HG02840 (cell line): ENCODE data around the gene KIF9.
"Not testable (repeated sequence)": the region's sequence is repeated elsewhere in the genome, so short reads cannot be mapped to it uniquely, and the experiment has no call there.

Experiments
- ATAC-seq: cut with Tn5 transposase; IDR thresholded peaks from one replicate; pipeline ENCODE4 v1.9.1; 2021; ENCODE audit warnings: mild to moderate bottlenecking, moderate library complexity, moderate number of reproducible peaks; ENCODE audit not compliant: unreplicated experiment, low FRiP score

KIF9 gene

DNA sequence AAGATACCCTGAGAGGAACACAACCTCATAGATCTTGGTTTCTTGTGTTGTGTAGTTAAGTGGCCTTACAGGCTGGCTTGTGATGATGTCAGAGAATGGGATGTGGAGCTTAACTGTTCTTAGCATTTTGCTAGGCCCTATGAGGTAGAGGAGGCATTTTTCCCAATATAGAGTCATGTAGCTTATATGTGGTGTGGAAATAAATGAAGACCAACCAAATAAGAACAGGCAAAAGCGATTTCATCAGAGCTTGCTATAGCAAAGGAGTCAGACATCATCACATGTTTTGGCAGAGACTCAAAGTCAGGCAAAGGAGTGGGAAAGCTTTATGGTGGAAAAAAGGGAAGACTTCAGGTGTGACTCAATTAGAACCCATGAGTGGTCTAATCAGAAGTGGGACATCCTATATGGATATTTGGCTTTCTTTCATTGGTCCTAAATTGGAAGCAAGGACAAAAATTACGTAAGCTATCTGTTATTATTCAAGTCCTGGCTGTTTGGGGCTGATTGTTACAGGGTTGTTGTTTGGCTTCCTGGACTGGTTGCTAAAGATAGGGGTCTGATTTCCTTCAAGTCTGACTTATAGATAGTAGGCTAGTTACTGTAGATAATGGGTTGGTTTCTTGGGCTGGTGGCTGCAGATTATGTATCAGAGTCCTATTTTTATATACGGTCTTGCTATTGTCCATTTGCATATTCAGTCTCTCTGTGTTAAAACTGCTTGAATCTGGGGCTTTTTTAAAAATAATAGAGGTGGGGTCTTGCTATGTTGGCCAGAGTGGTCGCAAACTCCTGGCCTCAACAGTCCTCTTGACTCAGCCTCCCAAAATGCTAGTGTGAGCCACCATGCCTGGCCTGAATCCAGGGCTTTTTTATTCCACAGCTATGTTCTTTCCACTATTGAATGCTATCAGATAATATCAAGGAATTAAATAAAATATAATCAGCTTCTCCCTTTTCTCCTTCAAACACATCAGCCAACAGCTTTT, 88.4 kb downstream of the KIF9 start:
- ATAC-seq: no peak

DNA sequence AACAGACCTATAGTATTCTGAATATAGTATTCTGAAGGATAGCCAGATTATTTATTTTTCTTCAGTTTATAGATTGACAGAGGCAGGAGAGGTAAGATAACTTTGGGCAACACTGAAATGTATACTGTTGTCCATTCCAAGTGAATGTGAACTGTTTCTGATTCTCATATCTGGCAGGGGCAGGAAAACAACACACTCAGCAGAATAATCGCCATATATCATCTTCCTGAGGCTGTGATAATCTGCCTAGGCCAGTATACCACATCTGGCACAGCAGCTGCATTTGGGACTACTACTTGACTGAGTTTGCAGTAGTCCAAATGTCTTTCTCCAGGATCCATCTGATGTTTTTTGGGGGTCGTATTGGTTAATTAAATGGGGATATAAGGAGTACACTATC, 96.3 kb downstream of the KIF9 start:
- no peak for ATAC-seq

DNA sequence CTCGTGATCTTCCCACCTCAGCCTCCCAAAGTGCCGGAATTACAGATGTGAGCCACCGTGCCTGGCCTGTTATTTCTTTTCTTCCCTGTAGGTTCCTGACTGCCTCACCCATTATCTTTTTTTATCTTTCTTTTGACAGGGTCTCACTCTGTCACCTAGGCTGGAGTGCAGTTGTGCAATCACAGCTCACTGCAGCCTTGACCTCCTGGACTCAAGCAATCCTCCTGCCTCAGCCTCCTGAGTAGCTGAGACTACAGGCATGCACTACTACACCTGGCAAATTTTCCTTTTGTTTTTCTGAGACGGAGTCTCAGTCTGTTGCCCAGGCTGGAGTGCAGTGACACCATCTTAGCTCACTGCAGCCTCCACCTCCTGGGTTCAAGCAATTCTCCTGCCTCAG, 100.9 kb downstream of the KIF9 start:
- not testable (repeated sequence) for ATAC-seq

DNA sequence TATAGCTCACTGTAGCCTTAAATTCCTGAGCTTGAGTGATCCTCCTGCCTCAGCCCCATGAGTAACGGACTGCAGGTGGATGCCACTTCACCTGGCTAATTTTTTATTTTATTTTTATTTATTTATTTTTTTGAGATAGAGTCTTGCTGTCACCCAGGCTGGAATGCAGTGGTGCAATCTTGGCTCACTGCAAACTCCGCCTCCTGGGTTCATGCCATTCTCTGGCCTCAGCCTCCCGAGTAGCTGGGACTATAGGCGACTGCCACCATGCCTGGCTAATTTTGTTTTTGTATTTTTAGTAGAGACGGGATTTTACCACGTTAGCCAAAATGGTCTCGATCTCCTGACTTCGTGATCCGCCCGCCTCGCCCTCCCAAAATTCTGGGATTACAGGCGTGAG, 102.6 kb downstream of the KIF9 start:
- ATAC-seq: not testable (repeated sequence)
